CD4-positive, alpha-beta T cell (primary cell): Measurements from ENCODE around the gene AGMO. TPM values are rescaled to one million over a fixed set of nuclear protein-coding genes. Genes with fewer than 3 reads are reported as not detected.

ENCODE experiments used
- ATAC-seq: fragments of 200-7000 bp; cut with Tn5 transposase; one replicate; pipeline ENCODE4 v1.10.0; 2022; ENCODE audit warnings: mild to moderate bottlenecking; ENCODE audit not compliant: poor library complexity
- CTCF ChIA-PET: fragments of 350-600 bp; sonication (Branson Sonifier 250); formaldehyde crosslinking; loops from one replicate; lab custom pipeline; 2021; ENCODE audit warnings: antibody characterized with exemption, inconsistent platforms; lab: Charles Lee
- POLR2A ChIA-PET: fragments of 350-600 bp; sonication (Branson Sonifier 250); formaldehyde crosslinking; loops from one replicate; lab custom pipeline; 2021; ENCODE audit warnings: antibody characterized with exemption, inconsistent platforms; lab: Charles Lee
- DNase-seq, 14 experiments: peaks; one replicate each; pipeline ENCODE4 v3.0.0-alpha.2; 2013 to 2020; ENCODE audit warnings: mixed read lengths in 2 of 14
- H3K27ac ChIP-seq, 2 donors: one replicate each; pipeline versions ENCODE4 v1.5.1 to v1.7.0; 2013; ENCODE audit warnings: low read length in 2 of 2, low read depth in 1 of 2, mild to moderate bottlenecking in 1 of 2
- H3K27me3 ChIP-seq, 2 experiments: 1 replicate in 1 of 2; 2 replicates in 1 of 2; pipeline versions ENCODE4 v1.6.1 to v1.7.0; 2013; ENCODE audit warnings: low read length in 2 of 2, control low read depth in 1 of 2, mild to moderate bottlenecking in 1 of 2, moderate library complexity in 1 of 2; ENCODE audit not compliant: insufficient read depth in 2 of 2, control insufficient read depth in 1 of 2
- H3K36me3 ChIP-seq: one replicate; pipeline ENCODE4 v1.6.1; 2013; ENCODE audit warnings: low read length, control low read depth; ENCODE audit not compliant: insufficient read depth
- H3K4me1 ChIP-seq: one replicate; pipeline ENCODE4 v1.6.1; 2013; ENCODE audit warnings: low read length, control low read depth; ENCODE audit not compliant: insufficient read depth
- H3K4me3 ChIP-seq: one replicate; pipeline ENCODE4 v1.5.1; 2013; ENCODE audit warnings: mild to moderate bottlenecking, low read length, moderate library complexity
- H3K9me3 ChIP-seq, 2 experiments: 1 replicate in 1 of 2; 2 replicates in 1 of 2; pipeline versions ENCODE4 v1.6.1 to v1.7.0; 2013; ENCODE audit warnings: low read length in 2 of 2, mild to moderate bottlenecking in 2 of 2, control low read depth in 1 of 2, moderate library complexity in 1 of 2; ENCODE audit not compliant: control insufficient read depth in 1 of 2, insufficient read depth in 1 of 2
- H3K27ac Mint-ChIP-seq: one replicate; pipeline ENCODE4 v1.8.0; 2020; ENCODE audit warnings: mixed read lengths
- H3K27me3 Mint-ChIP-seq: one replicate; pipeline ENCODE4 v1.8.0; 2021; ENCODE audit warnings: mixed read lengths
- H3K36me3 Mint-ChIP-seq: one replicate; pipeline ENCODE4 v1.8.0; 2021; ENCODE audit warnings: low read depth, mixed read lengths
- H3K4me1 Mint-ChIP-seq: one replicate; pipeline ENCODE4 v1.8.0; 2021; ENCODE audit warnings: low read depth, mixed read lengths
- H3K4me3 Mint-ChIP-seq: one replicate; pipeline ENCODE4 v1.8.0; 2020; ENCODE audit warnings: mild to moderate bottlenecking, mixed read lengths
- H3K9me3 Mint-ChIP-seq: one replicate; pipeline ENCODE4 v1.8.0; 2020; ENCODE audit warnings: mixed read lengths
- intact Hi-C, 2 experiments: fragments of 100-400 bp; cut with DNase I in 1 of 2; cut with micrococcal nuclease in 1 of 2; formaldehyde crosslinking; loops; one replicate each; pipeline versions ENCODE4 v1.15.1 to v1.9.0; 2023 to 2025; cut with DNase I, micrococcal nuclease
- total RNA-seq, 174 experiments: library from RNA in 2 of 174; stranded (reverse) in 2 of 174; gene quantifications; one replicate each; pipeline ENCODE4 v1.2.3 and lab custom pipeline; 2021 to 2026
- TF ChIP-seq, protein P1 (sequence below): fragments of 200-600 bp; IDR thresholded peaks from one replicate; pipeline ENCODE4 v1.8.0; 2022; ENCODE audit warnings: antibody characterized with exemption, mild to moderate bottlenecking

AGMO gene
- total RNA-seq, 2 experiments from 2014 or later = not detected

DNA sequence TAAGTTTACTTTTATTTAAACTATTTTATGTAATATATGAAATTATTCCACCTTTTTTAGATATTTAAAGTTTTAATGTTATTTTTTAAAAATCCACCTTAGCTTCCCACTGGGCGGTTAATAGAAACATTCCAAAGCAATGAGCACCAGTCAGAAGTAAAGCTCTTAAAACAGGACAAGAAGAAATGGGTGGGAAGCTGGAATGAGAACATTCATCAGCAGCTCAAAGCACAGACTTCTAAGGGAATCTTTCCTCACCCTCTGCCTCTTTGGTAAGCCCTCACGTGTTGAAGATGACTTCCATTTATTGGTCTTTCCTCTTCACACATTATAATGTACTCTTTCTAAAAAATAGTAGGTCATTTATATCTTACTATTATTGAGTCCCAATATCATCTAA lies 3.1 kb downstream of the AGMO start:
- intact Hi-C loops = no loop called here
- H3K4me1 Mint-ChIP-seq = no peaks in the 10 kb centered on the region
- Histone ChIP-seq H3K9me3 (no peaks in the 10 kb centered on the region), H3K4me1 (no peaks in the 10 kb centered on the region), H3K27ac (no peak overlapping the region), H3K27me3 (no peaks in the 10 kb centered on the region), H3K36me3 (no peaks in the 10 kb centered on the region), H3K4me3 (no peak overlapping the region)
- no peaks in the 10 kb centered on the region for H3K27me3 Mint-ChIP-seq
- no peak overlapping the region for H3K4me3 Mint-ChIP-seq
- CTCF ChIA-PET = no interaction called here
- no peaks in the 10 kb centered on the region for H3K36me3 Mint-ChIP-seq
- H3K9me3 Mint-ChIP-seq = peaks cover 3% of the 10 kb centered on the region
- ATAC-seq (no peak), DNase-seq (no peak)
- POLR2A ChIA-PET = no interaction called here
- no peak overlapping the region for H3K27ac Mint-ChIP-seq
- TF ChIP-seq, protein P1, sequence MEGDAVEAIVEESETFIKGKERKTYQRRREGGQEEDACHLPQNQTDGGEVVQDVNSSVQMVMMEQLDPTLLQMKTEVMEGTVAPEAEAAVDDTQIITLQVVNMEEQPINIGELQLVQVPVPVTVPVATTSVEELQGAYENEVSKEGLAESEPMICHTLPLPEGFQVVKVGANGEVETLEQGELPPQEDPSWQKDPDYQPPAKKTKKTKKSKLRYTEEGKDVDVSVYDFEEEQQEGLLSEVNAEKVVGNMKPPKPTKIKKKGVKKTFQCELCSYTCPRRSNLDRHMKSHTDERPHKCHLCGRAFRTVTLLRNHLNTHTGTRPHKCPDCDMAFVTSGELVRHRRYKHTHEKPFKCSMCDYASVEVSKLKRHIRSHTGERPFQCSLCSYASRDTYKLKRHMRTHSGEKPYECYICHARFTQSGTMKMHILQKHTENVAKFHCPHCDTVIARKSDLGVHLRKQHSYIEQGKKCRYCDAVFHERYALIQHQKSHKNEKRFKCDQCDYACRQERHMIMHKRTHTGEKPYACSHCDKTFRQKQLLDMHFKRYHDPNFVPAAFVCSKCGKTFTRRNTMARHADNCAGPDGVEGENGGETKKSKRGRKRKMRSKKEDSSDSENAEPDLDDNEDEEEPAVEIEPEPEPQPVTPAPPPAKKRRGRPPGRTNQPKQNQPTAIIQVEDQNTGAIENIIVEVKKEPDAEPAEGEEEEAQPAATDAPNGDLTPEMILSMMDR = no peak

DNA sequence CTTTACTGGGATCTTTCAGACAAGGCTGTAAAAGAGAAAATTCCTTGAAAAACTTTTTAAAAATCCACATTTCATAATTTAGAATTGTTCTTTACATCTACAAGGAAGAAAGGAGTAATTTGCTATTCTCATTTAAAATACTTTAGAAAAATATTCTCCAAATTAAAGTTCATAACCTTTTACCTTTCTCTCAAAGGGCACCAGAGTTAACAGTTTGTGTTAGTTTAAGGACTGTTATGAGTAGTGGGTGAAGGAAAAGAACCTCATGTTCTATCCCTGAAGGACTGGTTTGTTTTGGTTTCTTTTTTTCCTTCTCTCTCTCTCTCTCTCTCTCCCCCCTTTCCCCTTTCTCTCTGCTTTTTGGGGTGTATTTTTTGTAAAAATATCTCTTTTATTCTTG lies 4.1 kb downstream of the AGMO start:
- no peak overlapping the region for H3K27ac ChIP-seq
- no peaks in the 10 kb centered on the region for H3K36me3 ChIP-seq
- H3K4me3 ChIP-seq = no peak overlapping the region
- H3K4me3 Mint-ChIP-seq = no peak overlapping the region
- TF ChIP-seq, protein P1 = no peak
- H3K4me1 ChIP-seq = no peaks in the 10 kb centered on the region
- H3K27ac Mint-ChIP-seq = no peak overlapping the region
- intact Hi-C loops = no loop called here
- H3K9me3 Mint-ChIP-seq = peaks cover 5% of the 10 kb centered on the region
- ChIA-PET POLR2A (no interaction called here), CTCF (no interaction called here)
- H3K27me3 Mint-ChIP-seq = no peaks in the 10 kb centered on the region
- no peaks in the 10 kb centered on the region for H3K4me1 Mint-ChIP-seq
- no peaks in the 10 kb centered on the region for H3K9me3 ChIP-seq
- no peaks in the 10 kb centered on the region for H3K36me3 Mint-ChIP-seq
- DNase-seq (no peak), ATAC-seq (no peak)
- H3K27me3 ChIP-seq = no peaks in the 10 kb centered on the region

DNA sequence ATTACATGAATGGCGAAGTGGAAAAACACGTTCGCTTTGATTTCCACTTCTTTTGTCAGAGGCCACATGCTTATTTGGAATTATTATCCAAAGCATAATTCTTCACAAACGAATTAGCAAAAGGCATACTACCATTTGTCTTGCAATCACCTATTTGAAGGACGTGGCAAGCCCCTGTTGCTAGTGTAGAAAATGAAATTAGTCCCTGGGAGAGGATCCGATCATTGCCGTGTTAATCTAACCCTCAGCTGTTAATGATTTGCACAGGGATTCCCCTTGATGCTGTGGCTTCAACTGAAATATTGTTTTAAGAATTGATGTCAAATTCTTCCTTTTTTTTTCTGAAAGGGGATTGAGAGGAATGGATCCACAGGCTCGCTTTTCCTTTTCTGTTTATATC lies 4.6 kb downstream of the AGMO start:
- H3K4me1 ChIP-seq = no peaks in the 10 kb centered on the region
- Mint-ChIP-seq H3K9me3 (peaks cover 5% of the 10 kb centered on the region), H3K27ac (no peak overlapping the region), H3K4me3 (no peak overlapping the region), H3K36me3 (no peaks in the 10 kb centered on the region), H3K4me1 (no peaks in the 10 kb centered on the region), H3K27me3 (no peaks in the 10 kb centered on the region)
- CTCF ChIA-PET = no interaction called here
- no peaks in the 10 kb centered on the region for H3K9me3 ChIP-seq
- H3K27me3 ChIP-seq = no peaks in the 10 kb centered on the region
- H3K36me3 ChIP-seq = no peaks in the 10 kb centered on the region
- H3K27ac ChIP-seq = no peak overlapping the region
- DNase-seq (no peak), ATAC-seq (no peak)
- POLR2A ChIA-PET = no interaction called here
- TF ChIP-seq, protein P1 = no peak
- H3K4me3 ChIP-seq = no peak overlapping the region
- intact Hi-C loops = no loop called here
